Colonic mucosa (tissue), 4 donors: Measurements from ENCODE around the gene COIL. TPM values are rescaled to one million over a fixed set of nuclear protein-coding genes. Genes with fewer than 3 reads are reported as not detected.

Experiments used
- DNase-seq: peaks from one replicate; pipeline ENCODE4 v3.0.0-alpha.2; 2020
- H3K27ac ChIP-seq: fragments of 200-600 bp; one replicate; pipeline ENCODE4 v1.8.0; 2021
- H3K27me3 ChIP-seq: fragments of 200-600 bp; one replicate; pipeline ENCODE4 v1.8.0; 2021
- H3K36me3 ChIP-seq: fragments of 200-600 bp; one replicate; pipeline ENCODE4 v1.8.0; 2021
- H3K4me1 ChIP-seq: fragments of 200-600 bp; one replicate; pipeline ENCODE4 v1.8.0; 2021; ENCODE audit warnings: mild to moderate bottlenecking
- H3K4me3 ChIP-seq: fragments of 200-600 bp; one replicate; pipeline ENCODE4 v1.8.0; 2021
- H3K9ac ChIP-seq, 2 donors: one replicate each; pipeline ENCODE4 v1.7.0; 2013; ENCODE audit warnings: control low read depth in 2 of 2, low read depth in 2 of 2, low read length in 2 of 2
- H3K9me3 ChIP-seq: fragments of 200-600 bp; one replicate; pipeline ENCODE4 v1.8.0; 2021
- CTCF ChIP-seq: fragments of 200-600 bp; IDR thresholded peaks from one replicate; pipeline ENCODE4 v1.8.0; 2022; ENCODE audit warnings: antibody characterized with exemption, mild to moderate bottlenecking
- intact Hi-C: fragments of 100-400 bp; cut with DNase I; formaldehyde crosslinking; loops from one replicate; pipeline ENCODE4 v1.14.1; 2022
- total RNA-seq, 2 donors: library from RNA; stranded (reverse); fragmentation: NEBNext Ultra II Directional in 1 of 2; extraction: Animal tissue kit (Norgen Biotek cat#: 25700) in 1 of 2; gene quantifications; one replicate each; pipeline ENCODE4 v1.2.1, GENCODE V29; 2021
- donor health status: healthy.
- donor health status: DM: no; HTN: no; CAD: no.
- donor health status: DM: no; HTN: no; CAD: no.

Gene COIL
- total RNA-seq, 2 donors from 2014 or later = 14.1 to 14.8 TPM

GRCh38 chr17:56902348-56902747 lies 58.5 kb downstream of the COIL start:
- no peak overlapping the region for H3K4me3 ChIP-seq
- H3K4me1 ChIP-seq = no peaks in the 10 kb centered on the region
- no peaks in the 10 kb centered on the region for H3K9me3 ChIP-seq
- TF ChIP-seq CTCF = no peak
- peaks cover 32% of the 10 kb centered on the region for H3K36me3 ChIP-seq
- no peak overlapping the region for H3K9ac ChIP-seq
- intact Hi-C loops = no loop called here
- no peak overlapping the region for H3K27ac ChIP-seq
- H3K27me3 ChIP-seq = no peaks in the 10 kb centered on the region
- DNase-seq = no peak

- TF ChIP-seq CTCF = no peak
- Histone ChIP-seq H3K4me1 (no peaks in the 10 kb centered on the region), H3K9ac (no peak overlapping the region), H3K36me3 (peaks cover 27% of the 10 kb centered on the region), H3K27me3 (no peaks in the 10 kb centered on the region), H3K4me3 (no peak overlapping the region), H3K27ac (no peak overlapping the region), H3K9me3 (no peaks in the 10 kb centered on the region)
- intact Hi-C loops = no loop called here
- no peak for DNase-seq
These were observed 61.4 kb downstream of the COIL start for GRCh38 chr17:56899403-56899802.

GRCh38 chr17:56898874-56899273 lies 62.0 kb downstream of the COIL start:
- no peak for TF ChIP-seq CTCF
- intact Hi-C loops = no loop called here
- H3K36me3 ChIP-seq = peaks cover 27% of the 10 kb centered on the region
- H3K27ac ChIP-seq = no peak overlapping the region
- H3K4me3 ChIP-seq = no peak overlapping the region
- no peaks in the 10 kb centered on the region for H3K27me3 ChIP-seq
- peak; percentile 47 for DNase-seq
- H3K4me1 ChIP-seq = no peaks in the 10 kb centered on the region
- H3K9ac ChIP-seq = no peak overlapping the region
- H3K9me3 ChIP-seq = no peaks in the 10 kb centered on the region

GRCh38 chr17:56897646-56898424 lies 63.0 kb downstream of the COIL start:
- Histone ChIP-seq H3K9me3 (no peaks in the 10 kb centered on the region), H3K9ac (no peak overlapping the region), H3K4me1 (no peaks in the 10 kb centered on the region), H3K27me3 (no peaks in the 10 kb centered on the region), H3K27ac (peak overlapping the region; percentile 6), H3K36me3 (peaks cover 37% of the 10 kb centered on the region), H3K4me3 (no peak overlapping the region)
- TF ChIP-seq CTCF = no peak
- peak; percentile 41 for DNase-seq
- intact Hi-C loops = no loop called here

- H3K27ac ChIP-seq = no peak overlapping the region
- no peak overlapping the region for H3K9ac ChIP-seq
- no peak for TF ChIP-seq CTCF
- peak; percentile 71 for DNase-seq
- no peaks in the 10 kb centered on the region for H3K27me3 ChIP-seq
- no peak overlapping the region for H3K4me3 ChIP-seq
- no peaks in the 10 kb centered on the region for H3K9me3 ChIP-seq
- H3K4me1 ChIP-seq = no peaks in the 10 kb centered on the region
- peaks cover 39% of the 10 kb centered on the region for H3K36me3 ChIP-seq
- intact Hi-C loops = no loop called here
These were observed 63.9 kb downstream of the COIL start for GRCh38 chr17:56896968-56897359.
